H9 (cell line): ENCODE data around the gene PTPRN2. TPM values are rescaled to one million over a fixed set of nuclear protein-coding genes. Genes with fewer than 3 reads are reported as not detected.
A peak's percentile ranks its signal among the peaks of the same experiment; 100 is the strongest.

Experiments used
- DNase-seq: peaks from one replicate; pipeline ENCODE4 v3.0.0-alpha.2; 2017
- H2AFZ ChIP-seq: one replicate; pipeline ENCODE4 v1.6.1; 2013; ENCODE audit warnings: mild to moderate bottlenecking, low read length, control low read depth, moderate library complexity
- H2AK5ac ChIP-seq: 2 replicates; pipeline ENCODE4 v1.6.1; 2013; ENCODE audit warnings: low read length, control low read depth, mixed read lengths; ENCODE audit not compliant: insufficient read length
- H2BK120ac ChIP-seq: one replicate; pipeline ENCODE4 v1.6.1; 2013; ENCODE audit warnings: low read depth, mild to moderate bottlenecking, low read length, control low read depth, inconsistent platforms; ENCODE audit not compliant: poor library complexity, severe bottlenecking
- H2BK12ac ChIP-seq: 2 replicates; pipeline ENCODE4 v1.6.1; 2013; ENCODE audit warnings: low read length, control low read depth, mixed read lengths, low read depth; ENCODE audit not compliant: insufficient read length
- H2BK15ac ChIP-seq: 2 replicates; pipeline ENCODE4 v1.6.1; 2013; ENCODE audit warnings: low read depth, low read length, control low read depth
- H2BK20ac ChIP-seq: one replicate; pipeline ENCODE4 v1.6.1; 2013; ENCODE audit warnings: low read depth, mild to moderate bottlenecking, low read length, control low read depth, inconsistent platforms; ENCODE audit not compliant: poor library complexity, severe bottlenecking
- H2BK5ac ChIP-seq: 2 replicates; pipeline ENCODE4 v1.6.1; 2013; ENCODE audit warnings: low read length, control low read depth, mixed read lengths; ENCODE audit not compliant: insufficient read length
- H3K14ac ChIP-seq: 2 replicates; pipeline ENCODE4 v1.6.1; 2013; ENCODE audit warnings: low read length, control low read depth; ENCODE audit not compliant: insufficient read depth
- H3K18ac ChIP-seq: 2 replicates; pipeline ENCODE4 v1.6.1; 2013; ENCODE audit warnings: low read depth, mild to moderate bottlenecking, mixed read lengths, low read length, control low read depth; ENCODE audit not compliant: insufficient read length
- H3K23ac ChIP-seq: 2 replicates; pipeline ENCODE4 v1.6.1; 2013; ENCODE audit warnings: low read length, control low read depth, mixed read lengths, low read depth; ENCODE audit not compliant: insufficient read length
- H3K23me2 ChIP-seq: 2 replicates; pipeline ENCODE4 v1.6.1; 2013; ENCODE audit warnings: low read depth, mild to moderate bottlenecking, mixed read lengths, low read length, control low read depth; ENCODE audit not compliant: insufficient read length, poor library complexity, severe bottlenecking
- H3K27ac ChIP-seq: 2 replicates; pipeline ENCODE4 v1.5.1; 2013; ENCODE audit warnings: low read length, control low read depth, mixed read lengths, low read depth; ENCODE audit not compliant: insufficient read length
- H3K27me3 ChIP-seq: 2 replicates; pipeline ENCODE4 v1.6.1; 2013; ENCODE audit warnings: low read length, control low read depth, inconsistent platforms; ENCODE audit not compliant: insufficient read depth
- H3K4ac ChIP-seq: 2 replicates; pipeline ENCODE4 v1.6.1; 2013; ENCODE audit warnings: low read depth, mild to moderate bottlenecking, control low read depth, inconsistent platforms, low read length, moderate library complexity
- H3K4me1 ChIP-seq: 2 replicates; pipeline ENCODE4 v1.6.1; 2013; ENCODE audit warnings: low read length, control low read depth, inconsistent platforms; ENCODE audit not compliant: insufficient read depth
- H3K4me2 ChIP-seq: 2 replicates; pipeline ENCODE4 v1.6.1; 2013; ENCODE audit warnings: low read length, control low read depth, mixed read lengths; ENCODE audit not compliant: insufficient read length, insufficient read depth
- H3K56ac ChIP-seq: 2 replicates; pipeline ENCODE4 v1.6.1; 2013; ENCODE audit warnings: low read depth, mild to moderate bottlenecking, mixed read lengths, low read length, control low read depth; ENCODE audit not compliant: insufficient read length
- H3K79me1 ChIP-seq: 2 replicates; pipeline ENCODE4 v1.6.1; 2013; ENCODE audit warnings: low read depth, mild to moderate bottlenecking, moderate library complexity, low read length, control low read depth, inconsistent platforms; ENCODE audit not compliant: insufficient read depth, poor library complexity, severe bottlenecking
- H3K79me2 ChIP-seq: 2 replicates; pipeline ENCODE4 v1.6.1; 2013; ENCODE audit warnings: low read length, control low read depth, inconsistent platforms; ENCODE audit not compliant: insufficient read depth
- H3K9ac ChIP-seq: 2 replicates; pipeline ENCODE4 v1.6.1; 2013; ENCODE audit warnings: low read length, control low read depth, mixed read lengths; ENCODE audit not compliant: insufficient read length; ENCODE audit errors: extremely low read depth
- H3K9me3 ChIP-seq: one replicate; pipeline ENCODE4 v1.6.1; 2013; ENCODE audit warnings: low read depth, low read length, inconsistent platforms; ENCODE audit not compliant: control insufficient read depth
- H3T11ph ChIP-seq: one replicate; pipeline ENCODE4 v1.6.1; 2013; ENCODE audit warnings: mild to moderate bottlenecking, low read length, control low read depth, inconsistent platforms
- H4K20me1 ChIP-seq: one replicate; pipeline ENCODE4 v1.6.1; 2013; ENCODE audit not compliant: control insufficient read depth, insufficient read length, insufficient read depth
- H4K5ac ChIP-seq: 2 replicates; pipeline ENCODE4 v1.6.1; 2013; ENCODE audit warnings: low read depth, mild to moderate bottlenecking, mixed read lengths, low read length, control low read depth; ENCODE audit not compliant: insufficient read length
- H4K8ac ChIP-seq: replicated peaks from 2 replicates; pipeline ENCODE4 v1.6.1; 2013; ENCODE audit warnings: low read length, control low read depth, mixed read lengths, low read depth; ENCODE audit not compliant: insufficient read length
- H4K91ac ChIP-seq: 2 replicates; pipeline ENCODE4 v1.6.1; 2013; ENCODE audit warnings: low read depth, mild to moderate bottlenecking, moderate library complexity, mixed read lengths, low read length, control low read depth; ENCODE audit not compliant: insufficient read length
- H3K27ac Mint-ChIP-seq, 3 experiments: 2 replicates in 2 of 3; 3 replicates in 1 of 3; pipeline ENCODE4 v1.8.0; 2020 to 2021; ENCODE audit warnings: mixed read lengths in 3 of 3, mild to moderate bottlenecking in 1 of 3, moderate library complexity in 1 of 3
- H3K27me3 Mint-ChIP-seq: 2 replicates; pipeline ENCODE4 v1.8.0; 2021; ENCODE audit warnings: low read depth, mild to moderate bottlenecking, moderate library complexity, mixed read lengths
- H3K36me3 Mint-ChIP-seq, 3 experiments: 2 replicates in 2 of 3; 3 replicates in 1 of 3; pipeline ENCODE4 v1.8.0; 2020 to 2021; ENCODE audit warnings: low read depth in 3 of 3, mixed read lengths in 3 of 3; ENCODE audit not compliant: insufficient read depth in 1 of 3
- H3K4me1 Mint-ChIP-seq, 2 experiments: 2 replicates each; pipeline ENCODE4 v1.8.0; 2020; ENCODE audit warnings: mixed read lengths in 2 of 2
- H3K4me3 Mint-ChIP-seq, 2 experiments: 2 replicates in 1 of 2; 3 replicates in 1 of 2; pipeline ENCODE4 v1.8.0; 2020 to 2021; ENCODE audit warnings: mild to moderate bottlenecking in 2 of 2, mixed read lengths in 2 of 2, moderate library complexity in 1 of 2
- H3K9me3 Mint-ChIP-seq, 2 experiments: 2 replicates in 1 of 2; 3 replicates in 1 of 2; pipeline ENCODE4 v1.8.0; 2020; ENCODE audit warnings: mild to moderate bottlenecking in 2 of 2, mixed read lengths in 2 of 2, moderate library complexity in 1 of 2
- CTCF ChIP-seq: fragments of 200-600 bp; sonication (generic); conservative IDR thresholded peaks from 3 replicates; pipeline ENCODE4 v1.8.0; 2021; ENCODE audit warnings: antibody characterized with exemption, mild to moderate bottlenecking
- WGBS: extraction: QIAGEN DNeasy Blood & Tissue Kit; methylation state at CpG from one replicate; pipeline ENCODE4 v1.1.7; 2013; ENCODE audit warnings: missing lambda C conversion rate, low lambda C conversion rate, mixed read lengths; ENCODE audit not compliant: insufficient read length; ENCODE audit errors: extremely low coverage; 5-methylcytosine and 5-hydroxymethylcytosine counted together
- total RNA-seq: library from RNA; stranded (reverse); gene quantifications from 2 replicates; pipeline ENCODE4 v1.2.1, GENCODE V29; 2021

The PTPRN2 gene
- total RNA-seq, 1 experiment from 2014 or later, result 5.2 TPM

- Histone ChIP-seq H3K9ac (no peak overlapping the region), H4K5ac (no peak overlapping the region), H2AFZ (no peak overlapping the region), H3K79me2 (no peaks in the 10 kb centered on the region), H2BK5ac (no peak overlapping the region), H3K4ac (no peak overlapping the region; the same call in 1 of the 2 replicates), H4K8ac (no peak overlapping the region), H3K56ac (no peak overlapping the region), H4K91ac (no peak overlapping the region), H2BK12ac (no peak overlapping the region), H3K4me1 (no peaks in the 10 kb centered on the region), H3K27me3 (no peaks in the 10 kb centered on the region), H2BK120ac (peak overlapping the region; percentile 3), H3K14ac (peak overlapping the region; percentile 21; the same call in 1 of the 2 replicates), H3K4me2 (no peak overlapping the region), H3K23ac (no peak overlapping the region), H3K18ac (peak overlapping the region; percentile 55), H3K23me2 (no peaks in the 10 kb centered on the region), H2BK20ac (no peak overlapping the region), H3K27ac (peak overlapping the region; percentile 48), H4K20me1 (no peaks in the 10 kb centered on the region), H3K79me1 (no peaks in the 10 kb centered on the region), H3T11ph (no peak overlapping the region), H2AK5ac (no peak overlapping the region), H2BK15ac (no peak overlapping the region), H3K9me3 (no peaks in the 10 kb centered on the region)
- peaks cover 16 to 24% of the 10 kb centered on the region in 2 experiments for H3K9me3 Mint-ChIP-seq
- H3K4me1 Mint-ChIP-seq, result peaks cover 26 to 28% of the 10 kb centered on the region in 2 experiments
- DNase-seq, result peak; percentile 55
- H3K27ac Mint-ChIP-seq, result peak overlapping the region in 1 of 3 experiments; percentile 95; a peak in 1 of 7 replicates
- no CpG with 5 or more reads among the region's 22 CpGs for WGBS
- H3K36me3 Mint-ChIP-seq, result peaks cover 7 to 16% (median 10%) of the 10 kb centered on the region in 3 experiments
- peaks cover 10% of the 10 kb centered on the region for H3K27me3 Mint-ChIP-seq
- no peak overlapping the region for H3K4me3 Mint-ChIP-seq
- TF ChIP-seq CTCF, result no peak
These were observed 269.1 kb downstream of the PTPRN2 start for GRCh38 chr7:158318511-158318913.
